Body of pancreas (tissue), 4 donors: Measurements from ENCODE around the gene TAF13. TPM values are rescaled to one million over a fixed set of nuclear protein-coding genes. Genes with fewer than 3 reads are reported as not detected.
A peak's percentile ranks its signal among the peaks of the same experiment; 100 is the strongest.

Experiments
- ATAC-seq: fragments of 150-250 bp; one replicate; pipeline ENCODE4 v1.9.1; 2016
- DNase-seq, 4 donors: peaks; one replicate each; pipeline ENCODE4 v3.0.0-alpha.2; 2019
- H3K27ac ChIP-seq, 4 donors: fragments of 200-600 bp; sonication (generic); 1 replicate in 3 of 4; 2 replicates in 1 of 4; pipeline versions ENCODE4 v1.5.1 to v1.6.1; 2016 to 2019; ENCODE audit warnings: mild to moderate bottlenecking in 1 of 4, mixed read lengths in 1 of 4, moderate library complexity in 1 of 4
- H3K27me3 ChIP-seq, 2 donors: fragments of 200-600 bp; sonication (generic); one replicate each; pipeline ENCODE4 v1.6.0; 2016; ENCODE audit warnings: mild to moderate bottlenecking in 1 of 2
- H3K36me3 ChIP-seq, 2 donors: fragments of 200-600 bp; sonication (generic); replicated peaks in 1 of 2; 2 replicates each; pipeline ENCODE4 v1.5.1; 2016; ENCODE audit warnings: low read depth in 2 of 2; ENCODE audit not compliant: insufficient read depth in 1 of 2
- H3K4me1 ChIP-seq: fragments of 200-600 bp; sonication (generic); one replicate; pipeline ENCODE4 v1.6.0; 2016
- H3K4me3 ChIP-seq, 2 donors: fragments of 200-600 bp; sonication (generic); 1 replicate in 1 of 2; 2 replicates in 1 of 2; pipeline ENCODE4 v1.5.1; 2016 to 2019
- H3K9me3 ChIP-seq, 3 donors: fragments of 200-600 bp; sonication (generic); 1 replicate in 2 of 3; 2 replicates in 1 of 3; pipeline ENCODE4 v1.5.1; 2016
- CTCF ChIP-seq, 7 experiments: fragments of 450-650 bp in 4 of 7; fragments of 200-600 bp in 3 of 7; sonication (generic) in 3 of 7; IDR thresholded peaks; one replicate each; pipeline ENCODE4 v1.5.1; 2016 to 2019; ENCODE audit warnings: antibody characterized with exemption in 7 of 7
- POLR2A ChIP-seq, 3 donors: fragments of 450-650 bp; IDR thresholded peaks; one replicate each; pipeline ENCODE4 v1.6.1; 2016; ENCODE audit warnings: antibody characterized with exemption in 3 of 3, mild to moderate bottlenecking in 2 of 3
- whole genome bisulfite sequencing, 2 donors: methylation state at CpG; one replicate each; pipeline ENCODE4 v1.1.5; 2017; 5-methylcytosine and 5-hydroxymethylcytosine counted together
- intact Hi-C: fragments of 100-400 bp; cut with DNase I; formaldehyde crosslinking; loops from one replicate; pipeline ENCODE4 v1.15.1; 2023
- total RNA-seq, 2 donors: library from RNA; depleted of rRNA; stranded (reverse); fragments of >200 nt; gene quantifications; one replicate each; pipeline ENCODE4 v1.1.0, GENCODE V29; 2016

TAF13 gene
- total RNA-seq, 2 donors from 2014 or later = 5.9 to 18.4 TPM

- Histone ChIP-seq H3K4me1 (peaks cover 20% of the 10 kb centered on the region), H3K27me3 (no peaks in the 10 kb centered on the region), H3K9me3 (no peaks in the 10 kb centered on the region), H3K27ac (peak overlapping the region in 1 of 4 donors; percentile 3), H3K4me3 (no peak overlapping the region), H3K36me3 (peaks cover 0 to 3% of the 10 kb centered on the region in 2 donors)
- ATAC-seq (no peak), DNase-seq (no peak)
- 97 to 100% methylated on average over 1 of the region's 1 CpG for WGBS, 2 donors
- no peak for TF ChIP-seq CTCF (IDR thresholded peaks at IDR 0.05)
- TF ChIP-seq POLR2A (IDR thresholded peaks at IDR 0.05) = no peak
- intact Hi-C loops = no loop called here
These were observed 19.8 kb upstream of the TAF13 start for GRCh38 chr1:109095631-109096030.

DNA sequence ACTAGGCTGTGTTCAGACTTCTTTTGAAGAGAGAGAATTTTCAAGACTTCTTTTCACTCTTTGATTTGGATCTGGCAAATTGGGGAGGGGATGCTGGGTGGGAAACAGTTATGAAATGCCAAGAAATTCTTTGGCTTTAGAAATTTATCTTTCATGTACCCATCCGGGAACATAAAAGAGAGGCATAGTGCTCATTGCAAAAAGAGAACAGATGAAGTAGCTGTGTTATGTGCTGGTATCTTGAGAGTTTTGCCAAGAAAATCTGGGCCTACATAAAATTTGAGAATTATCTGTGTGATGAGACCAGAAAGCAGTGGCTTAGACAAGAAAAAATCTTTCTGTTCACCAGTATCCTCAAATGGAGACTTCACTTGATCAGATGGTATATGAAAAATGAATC, 19.1 kb upstream of the TAF13 start:
- no peaks in the 10 kb centered on the region for H3K27me3 ChIP-seq
- 88 to 96% methylated on average over 1 of the region's 1 CpG for WGBS, 2 donors
- ATAC-seq (no peak), DNase-seq (no peak)
- no peak for TF ChIP-seq POLR2A (IDR thresholded peaks at IDR 0.05)
- no peak for TF ChIP-seq CTCF (IDR thresholded peaks at IDR 0.05)
- intact Hi-C loops = no loop called here
- H3K27ac ChIP-seq = no peak overlapping the region
- H3K4me3 ChIP-seq = no peak overlapping the region
- no peaks in the 10 kb centered on the region for H3K9me3 ChIP-seq
- peaks cover 24% of the 10 kb centered on the region for H3K4me1 ChIP-seq
- peaks cover 0 to 3% of the 10 kb centered on the region in 2 donors for H3K36me3 ChIP-seq

DNA sequence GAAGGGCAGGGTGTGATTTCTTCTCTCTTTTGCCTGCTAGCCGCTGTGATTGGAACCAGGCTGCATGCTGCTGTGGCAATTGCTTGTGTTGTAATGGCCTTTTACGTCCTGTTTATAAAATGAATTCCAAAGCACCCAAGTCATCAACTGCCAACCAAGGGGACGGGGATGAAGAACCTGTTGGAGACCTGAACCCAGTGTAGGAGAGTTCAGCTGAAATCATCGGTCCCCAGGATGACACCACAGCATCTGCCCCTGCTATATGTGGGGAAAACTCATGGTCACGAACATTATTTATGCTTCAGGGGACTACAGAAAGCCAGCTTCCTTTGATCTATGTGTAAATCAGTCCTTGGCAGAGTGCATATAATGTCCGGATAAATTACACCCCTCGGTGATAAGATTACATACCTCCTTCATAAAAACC, 18.6 kb upstream of the TAF13 start:
- DNase-seq (no peak), ATAC-seq (no peak)
- intact Hi-C loops = no loop called here
- no peaks in the 10 kb centered on the region for H3K27me3 ChIP-seq
- no peak overlapping the region for H3K4me3 ChIP-seq
- no peak overlapping the region for H3K27ac ChIP-seq
- H3K9me3 ChIP-seq = no peaks in the 10 kb centered on the region
- H3K36me3 ChIP-seq = peaks cover 0 to 3% of the 10 kb centered on the region in 2 donors
- TF ChIP-seq CTCF (IDR thresholded peaks at IDR 0.05) (no peak), POLR2A (IDR thresholded peaks at IDR 0.05) (no peak)
- 65 to 74% methylated on average over 7 of the region's 7 CpGs for WGBS, 2 donors
- H3K4me1 ChIP-seq = peaks cover 25% of the 10 kb centered on the region

GRCh38 chr1:109091839-109092193, 16.0 kb upstream of the TAF13 start:
- ATAC-seq (no peak), DNase-seq (no peak)
- peak overlapping the region in 3 of 4 donors; percentile 91 to 95 (median 91) for H3K27ac ChIP-seq

More at GRCh38 chr1:109091839-109092193, 16.0 kb upstream of the TAF13 start:
- Histone ChIP-seq H3K4me1 (peaks cover 30% of the 10 kb centered on the region), H3K4me3 (no peak overlapping the region), H3K36me3 (peaks cover 0 to 3% of the 10 kb centered on the region in 2 donors), H3K27me3 (peaks cover 0 to 3% of the 10 kb centered on the region in 2 donors), H3K9me3 (no peaks in the 10 kb centered on the region)
- no peak for TF ChIP-seq CTCF (IDR thresholded peaks at IDR 0.05)
- intact Hi-C loops = no loop called here
- 0% methylated on average over 1 of the region's 1 CpG for WGBS, 2 donors
